Kidney epithelial cell (primary cell): ENCODE measurements around the gene SHROOM2. TPM values are rescaled to one million over a fixed set of nuclear protein-coding genes. Genes with fewer than 3 reads are reported as not detected.

Experiments
- DNase-seq: peaks from one replicate; pipeline ENCODE4 v3.0.0-alpha.2; 2010; ENCODE audit warnings: low read depth
- H3K27me3 ChIP-seq: 2 replicates; pipeline ENCODE4 v1.6.0; 2011; ENCODE audit warnings: low read length; ENCODE audit not compliant: control insufficient read depth, insufficient read depth
- H3K36me3 ChIP-seq: 2 replicates; pipeline ENCODE4 v1.5.1; 2011; ENCODE audit warnings: low read length; ENCODE audit not compliant: control insufficient read depth, insufficient read depth
- H3K4me3 ChIP-seq: 2 replicates; pipeline ENCODE4 v1.5.1; 2011; ENCODE audit warnings: low read depth, mild to moderate bottlenecking, control low read depth, low read length
- CTCF ChIP-seq: IDR thresholded peaks from 2 replicates; pipeline ENCODE4 v1.5.1; 2011; ENCODE audit warnings: mild to moderate bottlenecking, moderate library complexity, low read length, control low read depth, inconsistent platforms; ENCODE audit not compliant: insufficient read depth, poor library complexity, severe bottlenecking
- total RNA-seq: library from RNA; depleted of rRNA; stranded (reverse); fragments of >200 nt; gene quantifications from 2 replicates; pipeline ENCODE4 v1.2.3, GENCODE V29; 2015

Gene SHROOM2
- total RNA-seq, 1 donor from 2014 or later = 10.6 TPM

GRCh38 chrX:9816084-9816700 lies 30.0 kb downstream of the SHROOM2 start:
- no peak for TF ChIP-seq CTCF
- DNase-seq = no peak
- Histone ChIP-seq H3K27me3 (no peaks in the 10 kb centered on the region), H3K36me3 (no peaks in the 10 kb centered on the region), H3K4me3 (no peak overlapping the region)

- no peak for TF ChIP-seq CTCF
- DNase-seq = no peak
- Histone ChIP-seq H3K27me3 (no peaks in the 10 kb centered on the region), H3K36me3 (no peaks in the 10 kb centered on the region), H3K4me3 (no peak overlapping the region)
Observed at GRCh38 chrX:9821572-9821971, 35.3 kb downstream of the SHROOM2 start.

- no peaks in the 10 kb centered on the region for H3K36me3 ChIP-seq
- DNase-seq = no peak
- no peak overlapping the region for H3K4me3 ChIP-seq
- TF ChIP-seq CTCF = no peak
- H3K27me3 ChIP-seq = no peaks in the 10 kb centered on the region
Observed at GRCh38 chrX:9824554-9824953, 38.3 kb downstream of the SHROOM2 start.

- H3K27me3 ChIP-seq = no peaks in the 10 kb centered on the region
- DNase-seq = no peak
- no peak for TF ChIP-seq CTCF
- H3K4me3 ChIP-seq = no peak overlapping the region
- no peaks in the 10 kb centered on the region for H3K36me3 ChIP-seq
Observed at GRCh38 chrX:9825129-9825790, 39.0 kb downstream of the SHROOM2 start.

GRCh38 chrX:9825966-9826365 lies 39.7 kb downstream of the SHROOM2 start:
- no peak for DNase-seq
- no peak overlapping the region for H3K4me3 ChIP-seq
- no peak for TF ChIP-seq CTCF
- H3K36me3 ChIP-seq = no peaks in the 10 kb centered on the region
- H3K27me3 ChIP-seq = no peaks in the 10 kb centered on the region
